D341Med (cell line): ENCODE measurements around the gene NLRC5.
A peak's percentile ranks its signal among the peaks of the same experiment; 100 is the strongest.
"Not testable (repeated sequence)": the region's sequence is repeated elsewhere in the genome, so short reads cannot be mapped to it uniquely, and the experiment has no call there.

Source experiments
- DNase-seq: peaks from one replicate; pipeline ENCODE4 v3.0.0; 2012; ENCODE audit warnings: low spot score

The NLRC5 gene

GRCh38 chr16:57000271-57001025, 11.1 kb downstream of the NLRC5 start:
- peak; percentile 13 for DNase-seq

- peak; percentile 13 for DNase-seq
Measured at GRCh38 chr16:57001026-57001679, 11.8 kb downstream of the NLRC5 start.

- peak; percentile 10 for DNase-seq
Measured at GRCh38 chr16:57003439-57004386, 14.4 kb downstream of the NLRC5 start.

- DNase-seq, result peak; percentile 3
Measured at GRCh38 chr16:57004387-57005250, 15.3 kb downstream of the NLRC5 start.

GRCh38 chr16:57005597-57005996, 16.2 kb downstream of the NLRC5 start:
- DNase-seq, result not testable (repeated sequence)

GRCh38 chr16:57007050-57007449, 17.7 kb downstream of the NLRC5 start:
- no peak for DNase-seq

- DNase-seq, result no peak
Measured at GRCh38 chr16:57007530-57007929, 18.2 kb downstream of the NLRC5 start.

- DNase-seq, result no peak
Measured at GRCh38 chr16:57008440-57008839, 19.1 kb downstream of the NLRC5 start.

- DNase-seq, result peak; percentile 4
Measured at GRCh38 chr16:57009643-57010170, 20.4 kb downstream of the NLRC5 start.

GRCh38 chr16:57012353-57012752, 23.0 kb downstream of the NLRC5 start:
- DNase-seq, result no peak

- DNase-seq, result no peak
Measured at GRCh38 chr16:57013229-57013628, 23.9 kb downstream of the NLRC5 start.

GRCh38 chr16:57013902-57014301, 24.5 kb downstream of the NLRC5 start:
- no peak for DNase-seq

GRCh38 chr16:57016301-57016700, 26.9 kb downstream of the NLRC5 start:
- no peak for DNase-seq

- DNase-seq, result no peak
Measured at GRCh38 chr16:57016831-57017230, 27.5 kb downstream of the NLRC5 start.

GRCh38 chr16:57017251-57017650, 27.9 kb downstream of the NLRC5 start:
- DNase-seq, result no peak

- no peak for DNase-seq
Measured at GRCh38 chr16:57019746-57020145, 30.4 kb downstream of the NLRC5 start.

- DNase-seq, result no peak
Measured at GRCh38 chr16:57020651-57021050, 31.3 kb downstream of the NLRC5 start.

GRCh38 chr16:57021757-57022156, 32.4 kb downstream of the NLRC5 start:
- DNase-seq, result no peak

GRCh38 chr16:57022445-57022844, 33.1 kb downstream of the NLRC5 start:
- DNase-seq, result no peak

GRCh38 chr16:57023541-57024249, 34.3 kb downstream of the NLRC5 start:
- no peak for DNase-seq
